ENCODE data around the gene SPATA16.
"Not testable (repeated sequence)": the region's sequence is repeated elsewhere in the genome, so short reads cannot be mapped to it uniquely, and the experiment has no call there.

SPATA16 gene

DNA sequence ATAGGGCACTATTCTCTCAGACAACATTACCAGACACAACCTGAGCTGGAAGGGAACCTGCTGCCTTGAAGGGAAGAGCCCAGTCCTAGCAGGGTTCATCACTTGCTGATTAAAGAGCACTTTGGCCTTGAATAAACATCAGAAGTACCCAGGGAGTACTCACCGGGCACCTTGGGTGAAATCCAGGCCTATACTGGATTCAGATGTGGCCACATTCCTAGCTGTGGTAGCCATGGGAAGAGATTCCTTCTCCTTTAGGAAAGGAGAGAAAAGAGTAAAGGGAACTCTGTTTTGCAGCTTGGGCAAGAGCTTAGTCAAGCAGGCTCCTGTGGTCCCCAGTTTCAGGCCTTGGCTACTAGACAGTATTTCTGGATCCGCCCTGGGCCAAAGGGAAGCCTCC lies 195.0 kb downstream of the SPATA16 start:
- no peak for DNase-seq (ENCODE audit: low spot score)

DNA sequence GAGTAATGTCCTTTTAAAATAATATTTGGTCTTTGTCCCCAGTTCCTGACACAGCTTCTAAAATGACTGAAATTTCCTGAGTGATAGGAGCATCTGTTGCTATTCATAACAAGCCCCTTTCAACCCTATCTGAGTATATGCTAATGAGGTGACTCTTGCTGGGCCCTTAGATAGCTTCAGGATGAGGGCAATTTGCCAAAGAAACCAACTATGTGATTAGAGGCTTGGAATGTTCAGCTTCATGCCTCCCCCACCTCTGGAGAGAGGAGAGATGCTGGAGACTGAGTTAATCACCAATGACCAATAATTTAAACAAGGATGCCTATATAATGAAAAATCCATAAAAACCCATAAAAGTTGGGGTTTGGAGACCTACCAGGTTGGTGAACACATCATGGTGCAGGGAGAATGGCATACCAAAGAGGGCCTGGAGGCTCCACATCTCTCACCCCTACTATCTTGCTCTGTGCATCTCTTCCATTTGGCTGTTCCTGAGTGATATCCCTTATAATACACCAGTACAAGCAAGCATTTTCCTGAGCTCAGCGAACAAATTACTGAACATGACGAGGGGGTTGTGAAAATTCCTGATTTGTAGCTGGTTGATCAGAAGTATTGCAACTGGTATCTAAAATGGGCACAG lies 201.3 kb downstream of the SPATA16 start:
- no peak for DNase-seq (ENCODE audit: low spot score)

DNA sequence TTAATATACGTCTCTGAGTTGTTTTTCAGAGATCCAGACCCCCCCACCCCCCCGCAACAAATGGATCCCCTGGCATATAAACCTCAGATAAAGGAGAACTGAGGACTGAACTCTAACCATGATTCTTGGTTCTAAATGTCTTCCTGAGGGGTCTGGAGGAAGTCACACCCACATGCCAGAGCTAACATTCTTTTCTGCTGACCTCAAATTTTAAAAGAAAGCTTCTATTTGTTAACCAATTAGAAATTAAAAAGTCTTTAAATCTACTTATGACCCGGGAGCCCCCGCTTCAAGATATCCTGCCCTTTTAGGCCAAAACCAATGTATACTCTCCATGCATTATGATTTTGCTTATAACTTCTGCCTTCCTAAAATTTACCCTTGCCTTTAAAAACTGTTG lies 202.2 kb downstream of the SPATA16 start:
- DNase-seq (ENCODE audit: low spot score): no peak

DNA sequence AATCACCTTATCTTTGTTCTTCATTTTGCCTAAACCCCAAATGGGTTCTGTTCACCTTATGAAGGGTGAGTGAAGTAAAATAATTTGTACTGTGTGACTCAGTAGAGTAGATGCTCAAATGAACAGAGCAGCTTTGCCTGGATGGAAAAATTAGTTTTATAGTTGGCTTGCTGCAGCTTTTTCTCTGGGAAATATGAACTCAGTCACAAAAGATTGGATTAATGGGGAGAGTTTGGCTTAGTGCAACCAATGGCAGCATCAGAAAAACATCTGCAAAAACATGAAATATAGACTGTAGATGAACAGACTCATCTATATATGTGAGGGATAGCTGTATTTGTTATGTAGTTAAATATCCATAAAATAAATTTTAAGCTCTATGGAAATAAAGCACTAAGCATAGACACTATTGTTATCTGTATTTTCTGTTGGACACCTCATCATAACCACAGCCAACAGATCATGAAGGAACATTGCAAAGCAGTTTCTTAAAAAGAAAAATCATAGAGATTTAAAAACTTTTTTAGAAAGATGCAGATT lies 209.2 kb downstream of the SPATA16 start:
- DNase-seq (ENCODE audit: low spot score): no peak

DNA sequence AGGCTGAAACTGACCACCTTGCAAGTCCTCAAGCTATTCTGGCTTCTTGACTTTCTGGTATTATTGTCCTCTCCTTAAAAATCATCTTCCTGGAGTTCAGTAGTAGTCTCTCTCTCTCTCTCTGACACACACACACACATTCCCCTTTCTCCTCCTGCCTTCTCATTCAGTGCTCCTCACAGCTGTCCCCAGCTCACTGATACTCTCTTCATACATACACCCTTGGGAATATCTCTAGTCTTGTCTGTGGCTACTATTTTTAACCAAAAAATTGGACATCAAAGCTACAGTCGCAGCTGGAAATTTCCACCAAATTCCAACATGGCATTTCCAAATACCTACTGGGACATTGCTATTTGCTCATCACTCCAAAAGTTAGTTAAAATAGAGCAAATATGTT lies 211.6 kb downstream of the SPATA16 start:
- DNase-seq (ENCODE audit: low spot score): no peak

DNA sequence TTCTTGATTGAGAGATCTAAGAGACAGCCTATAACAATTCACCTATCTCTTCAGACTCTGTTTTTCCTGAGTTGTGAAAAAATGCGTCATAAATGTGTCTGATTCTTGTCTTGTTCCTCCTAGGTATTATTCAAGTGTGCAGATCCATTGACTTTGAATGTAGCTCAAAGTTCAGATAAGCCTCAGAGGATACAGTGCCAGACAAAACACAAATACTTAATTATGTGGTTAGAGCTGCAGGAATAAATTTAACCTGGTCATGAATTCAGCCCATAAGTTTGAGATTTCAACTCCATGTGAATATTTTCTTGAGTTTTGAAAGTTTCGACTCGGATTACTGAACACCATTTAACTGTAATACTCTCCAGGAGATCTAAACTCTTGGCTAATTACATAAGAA lies 216.5 kb downstream of the SPATA16 start:
- no peak for DNase-seq (ENCODE audit: low spot score)

DNA sequence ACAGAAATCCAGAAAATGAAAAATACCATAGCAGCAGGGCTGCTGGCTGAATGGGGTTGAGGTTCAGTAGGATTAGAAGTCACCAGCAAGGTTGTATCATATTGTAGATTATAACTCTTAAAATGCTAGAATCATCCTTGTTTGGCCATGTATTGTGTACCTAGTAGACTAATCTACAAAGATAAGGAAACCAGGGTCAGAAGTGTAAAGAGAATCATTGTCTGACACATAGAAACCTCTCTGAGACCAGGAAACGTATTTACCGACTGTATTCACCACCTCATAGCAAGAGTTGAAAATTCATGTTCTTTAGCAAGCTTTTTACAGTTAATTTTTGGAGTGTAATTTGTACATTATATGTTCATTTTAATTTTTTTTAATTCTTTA lies 221.7 kb downstream of the SPATA16 start:
- no peak for DNase-seq (ENCODE audit: low spot score)

DNA sequence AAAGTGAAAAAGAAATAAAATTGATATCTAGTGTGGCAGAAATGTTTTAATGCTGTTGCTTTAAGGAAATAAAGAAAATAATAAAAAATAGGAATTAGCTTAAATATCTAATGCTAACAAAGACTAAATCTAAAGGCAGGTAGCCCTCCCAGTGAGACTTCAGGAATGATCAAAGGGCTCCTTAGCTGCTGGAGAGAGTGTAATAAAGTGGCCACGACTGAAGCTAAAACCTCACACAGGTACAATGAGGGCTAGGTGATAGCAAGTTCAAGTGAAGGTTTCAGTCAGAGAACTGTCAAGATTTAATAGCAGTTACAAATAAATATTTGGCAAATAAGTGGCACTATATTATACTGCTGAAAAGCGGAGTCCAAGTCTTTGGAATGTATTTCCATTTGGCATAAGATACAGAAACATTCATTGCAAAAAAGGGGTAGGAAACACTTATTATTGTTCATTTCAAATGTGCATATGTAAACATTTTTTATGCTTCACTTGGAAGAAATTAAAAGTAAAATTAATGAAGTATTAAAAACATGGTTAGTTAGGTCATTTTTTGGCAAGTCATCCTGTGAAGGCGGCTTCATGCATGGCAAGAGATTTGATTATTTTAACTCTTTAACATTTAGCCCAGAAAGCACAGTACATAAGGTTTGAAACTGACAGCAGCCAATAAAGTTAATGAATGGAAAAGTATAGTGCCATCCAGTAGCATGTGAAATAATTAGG lies 222.3 kb downstream of the SPATA16 start:
- DNase-seq (ENCODE audit: low spot score): no peak

DNA sequence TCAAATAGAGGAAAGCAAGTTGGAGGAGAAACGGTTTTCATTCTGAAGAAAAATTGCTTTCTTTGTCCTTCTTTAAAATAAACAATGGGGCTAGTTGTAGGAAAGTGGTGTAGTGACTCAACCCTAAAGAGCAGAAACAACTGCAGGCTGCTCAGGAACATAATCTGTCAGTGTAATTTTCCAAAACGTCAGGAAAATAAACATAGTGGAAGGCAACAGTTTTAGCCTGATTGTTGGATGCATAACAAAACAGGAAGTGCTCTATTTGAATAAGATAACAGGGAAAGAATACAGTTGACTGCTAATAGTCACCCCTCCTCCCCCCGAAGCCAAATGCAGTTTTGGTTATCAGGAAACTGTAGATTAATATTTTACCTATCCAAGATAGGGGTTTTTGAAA lies 222.9 kb downstream of the SPATA16 start:
- no peak for DNase-seq (ENCODE audit: low spot score)

DNA sequence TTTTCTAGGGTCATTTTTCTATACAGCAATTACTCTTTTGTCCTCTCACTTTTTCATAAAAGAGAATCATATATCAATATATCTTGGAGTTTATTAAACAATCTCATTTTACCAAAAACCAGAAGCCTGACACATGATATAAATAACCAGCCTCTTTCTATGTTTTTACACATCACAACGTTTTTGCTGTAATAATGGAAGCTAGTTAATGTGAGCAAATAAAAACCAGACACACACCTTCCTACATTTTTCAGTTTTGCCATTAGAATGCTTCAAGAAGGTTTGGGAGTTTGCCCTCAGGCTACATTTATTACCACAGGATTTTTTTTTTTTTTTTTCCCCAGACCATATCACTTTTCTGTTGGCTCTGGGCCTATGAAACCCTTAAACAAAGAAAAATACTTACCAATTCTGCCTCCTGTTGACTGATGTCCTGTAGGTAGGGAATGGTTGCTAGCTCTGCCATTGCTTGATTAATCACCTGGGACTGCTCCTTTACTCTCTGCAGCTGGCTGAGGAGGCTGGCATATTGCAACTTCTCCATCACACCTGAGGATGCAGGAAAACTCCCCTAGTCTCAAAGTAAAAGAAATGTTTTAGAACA lies 225.0 kb downstream of the SPATA16 start:
- no peak for DNase-seq (ENCODE audit: low spot score)

DNA sequence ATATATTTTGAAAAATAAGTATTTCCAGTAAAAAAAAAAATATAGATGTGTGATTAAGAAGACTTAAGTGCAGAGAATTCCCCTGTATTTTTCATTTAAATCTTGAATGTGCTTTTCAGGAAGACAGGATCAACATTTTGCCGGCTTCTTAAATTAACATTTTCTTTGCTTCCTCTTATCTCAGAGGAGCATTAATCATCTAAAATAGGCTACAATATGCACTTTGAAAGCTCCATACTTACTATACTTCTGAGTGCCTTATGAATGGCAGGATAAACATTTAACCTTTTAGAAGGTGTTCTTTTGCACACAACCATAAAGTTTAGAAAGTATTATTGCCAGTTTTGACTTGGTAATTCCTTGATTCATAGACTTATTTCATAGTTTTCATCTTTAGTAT lies 226.2 kb downstream of the SPATA16 start:
- no peak for DNase-seq (ENCODE audit: low spot score)

DNA sequence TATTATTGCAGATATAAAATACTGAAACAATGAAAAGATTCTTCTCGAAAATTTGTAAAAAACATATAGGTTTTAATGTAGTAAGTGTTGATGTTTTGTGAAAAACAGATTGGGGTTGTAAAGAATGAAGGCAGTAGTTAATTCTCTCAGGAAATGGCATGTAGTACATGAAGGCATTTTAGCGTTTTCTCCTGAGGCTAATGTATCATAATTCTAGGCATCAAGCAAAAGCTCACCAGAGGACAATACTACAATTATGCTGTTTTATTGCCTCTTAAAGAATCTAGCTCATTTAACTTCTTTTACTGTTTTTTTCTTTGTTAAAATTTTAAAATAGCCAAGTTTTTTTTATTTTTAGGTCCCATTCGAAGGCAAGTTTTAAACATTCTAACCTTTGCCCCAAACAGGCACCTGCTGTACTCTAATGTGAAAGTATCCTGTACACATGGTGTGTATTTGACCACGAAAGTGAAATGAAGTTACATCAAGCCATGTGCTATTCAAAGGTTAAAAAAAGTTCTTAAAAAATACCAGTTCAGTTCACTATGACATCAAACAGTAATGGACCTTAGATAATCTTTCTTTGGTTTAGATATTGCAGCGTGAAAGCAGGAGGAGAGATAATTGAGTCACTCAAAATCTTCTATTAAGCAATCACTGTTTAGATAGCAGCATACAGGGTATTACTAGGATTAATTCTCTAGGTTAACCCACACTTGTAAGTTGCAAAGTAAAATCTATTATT lies 227.0 kb downstream of the SPATA16 start:
- no peak for DNase-seq (ENCODE audit: low spot score)

DNA sequence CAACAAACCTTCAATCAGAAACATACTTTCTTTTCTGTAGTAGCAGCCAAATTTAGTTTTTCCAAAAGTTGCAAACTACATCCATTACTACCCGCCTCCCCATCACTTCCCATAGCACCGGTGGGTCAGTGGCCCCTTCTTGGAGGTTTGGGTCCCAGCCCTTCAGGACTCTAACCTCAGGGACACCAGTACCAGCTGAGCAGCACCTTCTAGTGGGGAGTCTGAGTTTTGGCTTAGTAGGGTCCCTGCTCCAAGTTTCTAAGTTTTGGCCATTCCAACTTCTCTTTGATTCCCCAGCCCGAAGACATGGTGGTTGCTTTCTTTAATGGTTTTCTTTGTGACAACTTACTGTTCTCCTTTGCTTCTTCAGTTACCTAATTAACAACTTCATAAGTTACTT lies 229.9 kb downstream of the SPATA16 start:
- no peak for DNase-seq (ENCODE audit: low spot score)

DNA sequence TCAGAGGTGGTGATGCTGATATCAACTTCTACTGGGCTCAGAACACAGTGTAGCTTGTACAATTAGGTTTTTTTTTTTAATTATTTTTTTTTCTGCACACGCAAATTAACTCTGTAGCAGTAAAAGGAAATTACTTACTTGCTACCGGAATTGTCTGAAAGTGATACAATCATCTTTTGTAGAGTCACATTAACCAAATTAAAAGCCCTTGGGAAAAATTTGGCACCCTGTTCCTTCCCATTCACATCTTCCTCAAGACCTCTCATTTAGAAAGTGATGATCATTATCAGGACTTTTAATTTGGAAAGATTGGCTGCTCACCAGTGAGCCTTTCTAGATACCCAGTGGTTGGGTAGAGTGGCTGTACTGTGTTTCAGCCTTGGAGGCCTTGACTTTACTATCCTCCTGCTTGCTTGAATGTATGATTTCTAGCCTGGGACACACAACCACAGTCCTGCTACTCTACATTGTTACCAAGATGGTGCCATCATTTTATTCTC lies 232.2 kb downstream of the SPATA16 start:
- no peak for DNase-seq (ENCODE audit: low spot score)

DNA sequence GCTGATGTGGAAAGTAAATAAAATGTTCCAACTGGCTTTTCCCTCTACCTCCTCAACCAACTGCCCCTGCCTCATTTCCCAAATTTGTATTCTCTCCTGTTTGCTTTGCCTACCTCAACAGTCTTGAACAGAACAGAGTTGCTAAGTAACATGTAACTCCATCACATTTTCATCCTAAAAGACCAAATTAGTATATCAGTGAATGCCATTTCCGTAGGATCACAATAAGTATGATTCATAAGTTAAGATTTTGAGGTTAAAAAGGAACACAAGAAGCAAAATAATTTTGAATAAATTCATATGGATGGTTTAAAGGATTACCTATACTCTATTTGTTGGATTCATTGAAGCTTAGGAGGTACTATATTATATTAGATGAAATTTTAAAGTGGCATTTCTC lies 235.6 kb downstream of the SPATA16 start:
- DNase-seq (ENCODE audit: low spot score): no peak

DNA sequence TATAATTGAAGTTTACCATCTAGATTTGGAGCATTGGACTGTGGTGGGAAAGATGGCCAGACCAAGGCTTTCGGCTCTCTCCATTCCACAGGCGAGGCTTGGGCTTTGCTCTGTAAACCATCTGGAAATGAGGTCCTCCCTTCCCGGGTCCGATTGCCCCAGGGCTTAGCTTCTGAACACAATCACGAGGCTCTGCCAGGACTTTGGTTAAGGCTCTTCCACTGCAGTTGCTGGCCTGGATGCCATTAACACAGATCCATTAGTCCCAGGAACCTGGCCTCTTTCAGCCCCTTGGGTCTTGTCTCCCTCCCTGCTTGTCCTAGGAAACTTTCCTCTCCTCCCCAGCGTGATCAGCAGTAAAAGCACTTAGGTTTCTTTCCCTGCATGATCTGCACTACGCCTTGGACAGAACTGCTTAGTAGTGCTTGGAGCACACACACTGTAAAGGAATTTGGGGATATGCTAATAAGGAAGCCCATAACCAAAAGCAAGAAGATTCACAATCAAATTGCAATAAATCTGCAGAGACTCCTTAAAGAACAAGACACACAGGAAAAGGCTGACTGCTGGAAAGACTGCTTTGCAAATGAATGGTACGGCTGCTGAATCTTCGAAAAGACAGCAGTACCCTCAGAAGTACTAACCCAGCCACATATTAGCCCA lies 236.2 kb downstream of the SPATA16 start:
- DNase-seq (ENCODE audit: low spot score): no peak

DNA sequence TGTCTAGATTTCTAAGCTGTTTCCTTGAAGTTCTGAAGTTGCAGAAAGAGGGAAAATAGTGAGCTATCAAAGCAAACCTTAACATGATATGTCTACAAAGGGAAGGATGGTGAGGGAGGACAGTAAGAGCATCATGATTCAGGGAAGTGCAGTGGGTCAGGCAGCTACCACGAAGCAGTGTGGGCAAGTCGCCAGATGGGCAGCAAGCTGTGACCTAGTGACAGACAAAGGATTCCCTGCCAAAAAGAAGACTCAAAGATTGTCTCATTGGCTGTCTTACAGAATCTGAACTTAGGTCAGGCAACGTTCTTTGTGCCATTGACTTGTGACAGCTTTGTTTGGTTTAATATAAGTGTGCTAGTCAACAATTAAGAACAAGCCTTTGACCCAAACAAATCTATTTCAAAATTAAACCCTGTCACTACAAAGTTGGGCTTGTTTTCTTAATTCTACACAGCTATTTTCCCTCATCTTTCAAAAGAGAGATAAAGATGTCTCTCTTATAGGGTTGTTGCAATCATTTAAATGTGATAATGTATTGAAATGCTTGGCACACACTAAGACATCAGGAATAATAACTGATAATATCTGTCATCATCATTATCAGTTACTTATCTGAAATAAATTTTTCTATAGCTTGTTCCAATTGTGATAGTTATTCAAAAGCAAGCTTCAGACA lies 237.3 kb downstream of the SPATA16 start:
- no peak for DNase-seq (ENCODE audit: low spot score)

DNA sequence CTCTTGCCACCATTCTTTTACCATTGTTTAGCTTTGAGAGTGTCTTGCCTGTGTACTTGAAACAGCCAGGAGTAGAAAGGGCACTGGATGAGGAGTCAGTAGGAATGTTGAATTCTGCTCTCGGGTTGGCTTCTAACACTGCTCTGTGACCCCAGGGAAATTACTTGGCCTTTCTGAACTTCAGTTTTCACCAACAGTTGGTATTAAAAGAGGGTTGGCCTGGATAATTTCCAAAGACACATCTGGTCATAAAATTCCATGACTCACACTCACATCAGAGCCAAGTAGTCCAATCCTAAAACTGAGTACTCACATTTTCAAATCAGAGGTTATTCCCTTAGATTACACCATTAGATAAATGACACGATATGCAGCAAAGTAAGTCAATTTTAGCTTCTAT lies 248.9 kb downstream of the SPATA16 start:
- no peak for DNase-seq (ENCODE audit: low spot score)

DNA sequence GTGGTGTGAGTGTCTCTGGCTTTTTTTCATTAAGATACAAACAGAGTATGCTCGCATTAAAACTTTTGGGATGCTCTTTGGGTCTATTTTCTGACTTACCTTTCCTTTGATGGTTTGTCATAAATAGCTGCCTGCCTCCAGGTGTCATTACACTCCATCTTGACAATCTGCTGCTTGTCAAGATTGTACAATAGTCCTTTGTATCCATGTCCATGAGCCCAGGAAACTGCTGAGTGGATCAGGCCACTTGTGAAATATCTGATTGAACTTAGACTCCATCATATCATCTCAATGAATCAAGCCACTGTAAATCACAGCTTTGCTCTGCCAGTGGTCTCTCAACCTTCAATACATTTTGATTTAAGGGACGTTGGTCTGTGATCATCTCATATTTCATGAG lies 255.3 kb downstream of the SPATA16 start:
- peak; percentile 82 for DNase-seq (ENCODE audit: low spot score)

DNA sequence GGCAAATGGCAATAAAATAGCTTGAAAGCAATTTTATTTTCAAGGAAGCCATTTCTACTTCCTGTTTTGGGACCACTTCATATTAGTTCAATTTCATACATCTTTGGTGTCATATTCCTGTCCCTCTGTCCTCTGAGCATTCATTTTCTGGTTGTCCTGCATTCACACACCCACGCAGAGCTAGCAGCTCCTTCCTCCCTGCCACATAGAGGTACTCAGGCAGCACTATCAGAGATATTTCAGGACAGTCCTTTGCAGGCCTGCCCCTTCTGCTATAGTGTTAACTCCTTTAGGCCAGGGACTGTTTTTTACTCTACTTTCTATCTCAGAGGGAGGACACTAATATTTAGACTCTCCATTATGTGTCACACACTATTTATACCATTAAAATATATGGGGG lies 258.5 kb downstream of the SPATA16 start:
- DNase-seq (ENCODE audit: low spot score): no peak

DNA sequence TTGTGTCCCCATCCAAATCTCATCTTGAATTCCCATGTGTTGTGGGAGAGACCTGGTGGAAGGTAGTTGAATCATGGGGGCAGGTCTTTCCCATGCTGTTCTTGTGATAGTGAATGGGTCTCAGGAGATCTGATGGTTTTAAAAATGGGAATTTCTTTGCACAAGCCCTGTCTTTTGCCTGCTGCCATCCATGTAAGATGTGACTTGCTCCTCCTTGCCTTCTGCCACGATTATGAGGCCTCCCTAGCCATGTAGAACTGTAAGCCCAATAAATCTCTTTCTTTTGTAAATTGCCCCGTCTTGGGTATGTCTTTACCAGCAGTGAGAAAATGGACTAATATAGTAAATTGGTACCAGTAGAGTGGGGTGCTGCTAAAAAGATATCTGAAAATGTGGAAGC lies 261.7 kb downstream of the SPATA16 start:
- DNase-seq (ENCODE audit: low spot score): not testable (repeated sequence)
